Measurements from ENCODE around the gene UBE2C. TPM values are rescaled to one million over a fixed set of nuclear protein-coding genes. Genes with fewer than 3 reads are reported as not detected.

Gene UBE2C
- total and polyA plus RNA-seq, 2 of the 8 experiments (the other 6 are each of a cell fraction or from before 2014, with no cell fraction given) = 243 to 326 TPM

DNA sequence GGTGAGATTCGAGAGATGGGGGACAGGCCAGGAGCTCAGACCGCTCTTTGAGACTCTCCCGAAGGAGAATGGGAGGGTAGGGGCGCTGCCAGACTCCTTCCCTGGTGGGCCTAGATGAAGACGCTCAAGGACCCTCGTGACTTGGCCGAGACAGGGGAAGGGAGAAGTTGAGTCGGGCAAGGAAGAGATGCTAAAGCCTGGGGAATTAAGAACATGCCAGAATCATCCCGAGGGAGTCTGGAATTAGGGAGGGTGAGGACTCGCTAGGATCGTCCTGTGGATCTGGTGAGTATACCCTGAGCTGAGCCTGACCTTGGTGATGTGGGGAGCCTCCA, 529 bp downstream of the UBE2C start:
- 1% methylated on average over 11 of the region's 11 CpGs; no CpG with 5 or more reads in 1 of the 2 experiments for WGBS, 2 experiments (ENCODE audit: extremely low coverage in 1 of 2, insufficient coverage in 1 of 2, insufficient read length in 1 of 2, insufficient replicate concordance in 2 of 2, low coverage in 1 of 2, low lambda C conversion rate in 2 of 2, missing lambda C conversion rate in 1 of 2)
- peaks cover 7 to 20% of the 10 kb centered on the region in 2 experiments for H3K79me2 ChIP-seq (ENCODE audit: control insufficient read depth in 1 of 2, insufficient read depth in 2 of 2, low read length in 2 of 2)
- peak overlapping the region; percentile 81; the same call in 1 of the 2 replicates for H2BK5ac ChIP-seq (ENCODE audit: low read depth, low read length)
- peak overlapping the region; percentile 81; the same call in 1 of the 2 replicates for H4K8ac ChIP-seq (ENCODE audit: extremely low read depth, insufficient read depth, low read length)
- H2BK12ac ChIP-seq (ENCODE audit: low read depth, low read length) = 0 out of 2 replicates have a peak overlapping the region, but pooled peaks have one; percentile 17
- H3K4me2 ChIP-seq (ENCODE audit: insufficient read depth in 1 of 2, low read depth in 2 of 2, low read length in 2 of 2) = peak overlapping the region; percentile 80 to 93
- H3K18ac ChIP-seq (ENCODE audit: extremely low read depth, low read length) = peak overlapping the region; percentile 83
- no peak for FAIRE-seq
- no peak overlapping the region for H2BK15ac ChIP-seq (ENCODE audit: low read length)
- H3K23ac ChIP-seq (ENCODE audit: insufficient read length) = no peak overlapping the region
- CTCF ChIA-PET (ENCODE audit: partially characterized antibody) = interaction anchor here (0.6 to 2.3 kb wide), 9 partner anchors 12 to 363 kb away, joined by 3 to 13 read pairs (median 3); no protein-coding TSS in a partner anchor
- H3K23me2 ChIP-seq (ENCODE audit: low read depth, low read length) = peaks cover 9% of the 10 kb centered on the region; the same call in 1 of the 2 replicates
- DNase-seq (ENCODE audit: low read depth in 1 of 2, low spot score in 2 of 2) = no peak
- peak overlapping the region; percentile 93; the same call in 1 of the 2 replicates for H2AK5ac ChIP-seq (ENCODE audit: low read depth, low read length)
- peak overlapping the region; percentile 78 for H3K56ac ChIP-seq (replicated peaks; ENCODE audit: insufficient read length, low read depth, low read length)
- no peak overlapping the region for H2AFZ ChIP-seq (ENCODE audit: low read length)
- H4K5ac ChIP-seq (ENCODE audit: insufficient read length, low read depth, low read length) = peak overlapping the region; percentile 26
- H3K14ac ChIP-seq (ENCODE audit: insufficient read length) = no peak overlapping the region
- peak overlapping the region; percentile 72 to 88 (median 80) for H3K9ac ChIP-seq (replicated peaks in 1 of 4; ENCODE audit: extremely low read depth in 1 of 4, low read depth in 3 of 4, low read length in 3 of 4)
- no peak for TF ChIP-seq BACH1 (IDR thresholded peaks at IDR 0.05; ENCODE audit: low read length)
- TF ChIP-seq PHF8 (conservative IDR thresholded peaks at IDR 0.05; ENCODE audit: low read depth, low read length) = no peak
- TF ChIP-seq JUND (IDR thresholded peaks at IDR 0.05; ENCODE audit: low read length) = no peak
- TF ChIP-seq USF2 (IDR thresholded peaks at IDR 0.05; ENCODE audit: low read length) = no peak
- no peak for TF ChIP-seq CTBP2 (IDR thresholded peaks at IDR 0.05; ENCODE audit: borderline replicate concordance, insufficient read depth, insufficient read length, low read length)
- no peak for TF ChIP-seq FOSL1 (IDR thresholded peaks at IDR 0.05; ENCODE audit: insufficient read depth, low read depth, low read length)
- TF ChIP-seq, protein P1, sequence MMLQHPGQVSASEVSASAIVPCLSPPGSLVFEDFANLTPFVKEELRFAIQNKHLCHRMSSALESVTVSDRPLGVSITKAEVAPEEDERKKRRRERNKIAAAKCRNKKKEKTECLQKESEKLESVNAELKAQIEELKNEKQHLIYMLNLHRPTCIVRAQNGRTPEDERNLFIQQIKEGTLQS (IDR thresholded peaks at IDR 0.05; ENCODE audit: insufficient read depth, low read depth, low read length) = no peak
- TF ChIP-seq CBX5 (IDR thresholded peaks at IDR 0.05; ENCODE audit: low read depth, low read length) = no peak
- peak overlapping the region; percentile 91 to 100 (median 98) for H3K4me3 ChIP-seq (ENCODE audit: extremely low read depth in 1 of 4, insufficient read depth in 2 of 4, low read depth in 3 of 4, low read length in 4 of 4)
- peaks cover 5% of the 10 kb centered on the region for H3K79me1 ChIP-seq (ENCODE audit: low read depth, low read length)
- no peak overlapping the region for H2BK120ac ChIP-seq (replicated peaks; ENCODE audit: low read depth, low read length)
- peaks cover 5 to 7% of the 10 kb centered on the region in 2 experiments for H4K20me1 ChIP-seq (replicated peaks in 1 of 2; ENCODE audit: control insufficient read depth in 1 of 2, insufficient read depth in 2 of 2, low read length in 2 of 2)
- peaks cover 18 to 59% (median 39%) of the 10 kb centered on the region in 4 experiments for H3K36me3 ChIP-seq (ENCODE audit: control insufficient read depth in 2 of 4, insufficient read depth in 4 of 4, low read length in 3 of 4)
- H3K4me1 ChIP-seq (replicated peaks in 1 of 4; ENCODE audit: control insufficient read depth in 3 of 4, insufficient read depth in 4 of 4, low read length in 3 of 4) = peaks cover 0 to 4% (median 2%) of the 10 kb centered on the region in 4 experiments; a peak in 3 of 7 replicates
- no peaks in the 10 kb centered on the region for H3K9me3 ChIP-seq (ENCODE audit: insufficient read depth in 2 of 2, low read depth in 1 of 2, low read length in 1 of 2)
- POLR2A ChIA-PET (ENCODE audit: partially characterized antibody) = interaction anchor here (0.7 to 10.4 kb wide), 22 partner anchors 9 to 265 kb away, joined by 3 to 96 read pairs (median 4); partner anchors contain the start of genes ACOT8, CTSA, EPPIN and NEURL2
- peak overlapping the region; percentile 94 for H3K4ac ChIP-seq (replicated peaks; ENCODE audit: insufficient read length, low read depth, low read length)
- H3K27ac ChIP-seq (ENCODE audit: low read depth, low read length) = peak overlapping the region; percentile 74; the same call in 1 of the 2 replicates
- no peak overlapping the region for H2BK20ac ChIP-seq (ENCODE audit: low read length)
- no peaks in the 10 kb centered on the region for H3K27me3 ChIP-seq (replicated peaks in 1 of 4; ENCODE audit: control insufficient read depth in 3 of 4, extremely low read depth in 1 of 4, insufficient read depth in 3 of 4, low read length in 3 of 4)
- H4K91ac ChIP-seq (replicated peaks; ENCODE audit: insufficient read length, low read length) = no peak overlapping the region

All from H1 (cell line).